IPS DF 19.7 (cell line): ENCODE data around the gene BCL2L12.
"Not testable (repeated sequence)": the region's sequence is repeated elsewhere in the genome, so short reads cannot be mapped to it uniquely, and the experiment has no call there.

Experiments
- DNase-seq: peaks from one replicate; pipeline ENCODE4 v3.0.0-alpha.2; 2013; ENCODE audit warnings: low read depth, low spot score

Gene BCL2L12

GRCh38 chr19:49712397-49712859, 46.7 kb downstream of the BCL2L12 start:
- DNase-seq, result peak; percentile 35

GRCh38 chr19:49713236-49713845, 47.6 kb downstream of the BCL2L12 start:
- no peak for DNase-seq

GRCh38 chr19:49716154-49716553, 50.4 kb downstream of the BCL2L12 start:
- no peak for DNase-seq

- DNase-seq, result no peak
Measured at GRCh38 chr19:49718511-49718910, 52.8 kb downstream of the BCL2L12 start.

- no peak for DNase-seq
Measured at GRCh38 chr19:49718991-49719390, 53.3 kb downstream of the BCL2L12 start.

- DNase-seq, result not testable (repeated sequence)
Measured at GRCh38 chr19:49719420-49719819, 53.7 kb downstream of the BCL2L12 start.
